PC-3 (cell line): ENCODE measurements around the gene KRT81. TPM values are rescaled to one million over a fixed set of nuclear protein-coding genes. Genes with fewer than 3 reads are reported as not detected.
"Not testable (repeated sequence)": the region's sequence is repeated elsewhere in the genome, so short reads cannot be mapped to it uniquely, and the experiment has no call there.

ENCODE experiments used
- ATAC-seq: fragments of 200-7000 bp; cut with Tn5 transposase; 2 replicates; pipeline ENCODE4 v1.9.1; 2020; ENCODE audit warnings: mild to moderate bottlenecking, moderate library complexity
- BruUV-seq: library from RNA; stranded (reverse); fragments of 400-500 nt; replicated peaks from 2 replicates; lab custom pipeline; 2021; lab: Mats Ljungman, UMichigan
- CTCF ChIA-PET: fragments of 300-600 bp; sonication (Branson Sonifier 250); formaldehyde crosslinking; loops from one replicate; lab custom pipeline; 2022; ENCODE audit warnings: antibody characterized with exemption; lab: Charles Lee
- POLR2A ChIA-PET: fragments of 300-600 bp; sonication (Branson Sonifier 250); formaldehyde crosslinking; loops from one replicate; lab custom pipeline; 2022; ENCODE audit warnings: antibody characterized with exemption; ENCODE audit not compliant: unreplicated experiment; lab: Charles Lee
- DNase-seq: peaks from one replicate; pipeline ENCODE4 v3.0.0-alpha.2; 2015
- H2AFZ ChIP-seq: fragments of 300-600 bp; sonication (generic); 2 replicates; pipeline ENCODE4 v1.6.0; 2016; ENCODE audit warnings: antibody characterized with exemption, low read length
- H3F3A ChIP-seq: fragments of 300-600 bp; sonication (generic); one replicate; pipeline ENCODE4 v1.6.0; 2017; ENCODE audit warnings: antibody characterized with exemption, low read length, control low read depth, mild to moderate bottlenecking; ENCODE audit not compliant: unreplicated experiment
- H3K27ac ChIP-seq: fragments of 300-600 bp; sonication (generic); 2 replicates; pipeline ENCODE4 v1.5.1; 2016; ENCODE audit warnings: mild to moderate bottlenecking, low read length
- H3K27me3 ChIP-seq: fragments of 300-600 bp; sonication (generic); 2 replicates; pipeline ENCODE4 v1.6.1; 2016; ENCODE audit warnings: low read length, mixed read lengths
- H3K36me3 ChIP-seq: fragments of 300-600 bp; sonication (generic); 2 replicates; pipeline ENCODE4 v1.6.1; 2016; ENCODE audit warnings: low read depth, mixed run types, low read length, mixed read lengths
- H3K4me1 ChIP-seq: fragments of 300-600 bp; sonication (generic); 2 replicates; pipeline ENCODE4 v1.5.1; 2016; ENCODE audit warnings: low read length; ENCODE audit not compliant: insufficient read depth
- H3K4me2 ChIP-seq: fragments of 300-600 bp; sonication (generic); 2 replicates; pipeline ENCODE4 v1.6.0; 2016; ENCODE audit warnings: low read length
- H3K4me3 ChIP-seq: fragments of 300-600 bp; sonication (generic); 2 replicates; pipeline ENCODE4 v1.5.1; 2016; ENCODE audit warnings: mild to moderate bottlenecking, low read length, mixed read lengths
- H3K79me2 ChIP-seq: fragments of 300-600 bp; sonication (generic); 2 replicates; pipeline ENCODE4 v1.6.1; 2017; ENCODE audit warnings: low read length, mixed read lengths
- H3K9ac ChIP-seq: fragments of 300-600 bp; sonication (generic); 2 replicates; pipeline ENCODE4 v1.6.0; 2016; ENCODE audit warnings: mild to moderate bottlenecking, low read length
- H3K9me2 ChIP-seq: fragments of 300-600 bp; sonication (generic); replicated peaks from 2 replicates; pipeline ENCODE4 v1.6.1; 2016; ENCODE audit warnings: mixed run types, low read length, mixed read lengths
- H3K9me3 ChIP-seq: fragments of 300-600 bp; sonication (generic); 2 replicates; pipeline ENCODE4 v1.6.1; 2016; ENCODE audit warnings: low read length, mixed read lengths
- H4K20me1 ChIP-seq: fragments of 300-600 bp; sonication (generic); 2 replicates; pipeline ENCODE4 v1.6.1; 2016; ENCODE audit warnings: low read length, mixed read lengths
- CTCF ChIP-seq: fragments of 300-600 bp; sonication (generic); conservative IDR thresholded peaks from 2 replicates; pipeline ENCODE4 v1.5.1; 2017; ENCODE audit warnings: antibody characterized with exemption, low read depth, mild to moderate bottlenecking, low read length
- EZH2 ChIP-seq: fragments of 300-600 bp; sonication (generic); IDR thresholded peaks from one replicate; pipeline ENCODE4 v1.6.1; 2017; ENCODE audit warnings: antibody characterized with exemption, mild to moderate bottlenecking, low read length; ENCODE audit not compliant: unreplicated experiment
- EZH2phosphoT487 ChIP-seq: fragments of 300-600 bp; sonication (generic); IDR thresholded peaks from 2 replicates; pipeline ENCODE4 v1.6.1; 2018; ENCODE audit warnings: mild to moderate bottlenecking, antibody characterized with exemption, low read length, borderline replicate concordance
- intact Hi-C: fragments of 100-400 bp; cut with micrococcal nuclease; formaldehyde crosslinking; loops from 2 replicates; pipeline ENCODE4 v1.9.0; 2023
- total RNA-seq: library from RNA; depleted of rRNA; stranded (reverse); fragments of >200 nt; gene quantifications from 2 replicates; pipeline ENCODE4 v1.2.3, GENCODE V29; 2014

Gene KRT81
- total RNA-seq, 1 experiment from 2014 or later = 1,688 TPM

- CTCF ChIA-PET = no interaction called here
- Histone ChIP-seq H2AFZ (no peak overlapping the region), H3K9me2 (no peaks in the 10 kb centered on the region), H3K4me2 (no peak overlapping the region), H3F3A (no peaks in the 10 kb centered on the region), H3K27me3 (no peaks in the 10 kb centered on the region), H3K4me1 (no peaks in the 10 kb centered on the region), H3K4me3 (no peak overlapping the region), H4K20me1 (no peaks in the 10 kb centered on the region), H3K9me3 (no peaks in the 10 kb centered on the region), H3K36me3 (no peaks in the 10 kb centered on the region), H3K9ac (no peak overlapping the region), H3K27ac (no peak overlapping the region), H3K79me2 (no peaks in the 10 kb centered on the region)
- no peak for TF ChIP-seq CTCF
- TF ChIP-seq EZH2 = no peak
- TF ChIP-seq EZH2phosphoT487 = no peak
- DNase-seq (no peak), ATAC-seq (no peak)
- BruUV-seq = no TSS peak
- intact Hi-C loops = no loop called here
- POLR2A ChIA-PET = interaction anchor here (0.6 kb wide), 1 partner anchor 64 kb away, joined by 4 read pairs; no protein-coding TSS in a partner anchor
Measured at GRCh38 chr12:52316290-52316689, 25.0 kb upstream of the KRT81 start.

- CTCF ChIA-PET, H3K9me2 ChIP-seq, BruUV-seq, H3K4me2 ChIP-seq, intact Hi-C loops, H3F3A ChIP-seq, H3K79me2 ChIP-seq, H4K20me1 ChIP-seq, H3K4me1 ChIP-seq, H3K27ac ChIP-seq, H3K9ac ChIP-seq, POLR2A ChIA-PET, H3K27me3 ChIP-seq, H3K4me3 ChIP-seq, H2AFZ ChIP-seq, H3K36me3 ChIP-seq, H3K9me3 ChIP-seq: not testable (repeated sequence)
- DNase-seq (peak; percentile 34), ATAC-seq (peak; percentile 37; the same call in 1 of the 2 replicates)
- peak; percentile 47 for TF ChIP-seq CTCF
Measured at GRCh38 chr12:52315721-52316120, 24.4 kb upstream of the KRT81 start.

- H3K9me2 ChIP-seq = no peaks in the 10 kb centered on the region
- no peak overlapping the region for H3K9ac ChIP-seq
- no peak overlapping the region for H3K27ac ChIP-seq
- ChIA-PET POLR2A (no interaction called here), CTCF (no interaction called here)
- no peaks in the 10 kb centered on the region for H3K4me1 ChIP-seq
- TF ChIP-seq CTCF (no peak), EZH2 (no peak), EZH2phosphoT487 (no peak)
- H2AFZ ChIP-seq = no peak overlapping the region
- no peak overlapping the region for H3K4me3 ChIP-seq
- H3F3A ChIP-seq = no peaks in the 10 kb centered on the region
- H3K79me2 ChIP-seq = no peaks in the 10 kb centered on the region
- DNase-seq (no peak), ATAC-seq (no peak)
- H4K20me1 ChIP-seq = no peaks in the 10 kb centered on the region
- no TSS peak for BruUV-seq
- H3K9me3 ChIP-seq = no peaks in the 10 kb centered on the region
- no peaks in the 10 kb centered on the region for H3K36me3 ChIP-seq
- intact Hi-C loops = no loop called here
- H3K27me3 ChIP-seq = no peaks in the 10 kb centered on the region
- H3K4me2 ChIP-seq = no peak overlapping the region
Measured at GRCh38 chr12:52314511-52314910, 23.2 kb upstream of the KRT81 start.
